ENCODE measurements around the gene AKT1. TPM values are rescaled to one million over a fixed set of nuclear protein-coding genes. Genes with fewer than 3 reads are reported as not detected.

Gene AKT1
- total RNA-seq, 2 experiments from 2014 or later = 131 to 133 TPM

GRCh38 chr14:104757681-104758392 lies 37.7 kb downstream of the AKT1 start:
- DNase-seq = no peak
- Mint-ChIP-seq H3K4me1 (ENCODE audit: low read depth) (peaks cover 22% of the 10 kb centered on the region), H3K27me3 (no peaks in the 10 kb centered on the region), H3K4me3 (no peak overlapping the region), H3K27ac (no peak overlapping the region), H3K9me3 (no peaks in the 10 kb centered on the region), H3K36me3 (peaks cover 39% of the 10 kb centered on the region)
- ChIA-PET POLR2A (no interaction called here), CTCF (interaction anchor here (2.0 kb wide), 1 partner anchor 11 kb away, joined by 7 read pairs; no protein-coding TSS in a partner anchor)
- intact Hi-C loops (cut with micrococcal nuclease) = no loop called here

GRCh38 chr14:104757238-104757585 lies 38.3 kb downstream of the AKT1 start:
- intact Hi-C loops (cut with micrococcal nuclease) = no loop called here
- Mint-ChIP-seq H3K27me3 (no peaks in the 10 kb centered on the region), H3K4me1 (ENCODE audit: low read depth) (peaks cover 22% of the 10 kb centered on the region), H3K9me3 (no peaks in the 10 kb centered on the region), H3K27ac (no peak overlapping the region), H3K4me3 (no peak overlapping the region), H3K36me3 (peaks cover 37% of the 10 kb centered on the region)
- no peak for DNase-seq
- CTCF ChIA-PET = interaction anchor here (2.0 kb wide), 1 partner anchor 12 kb away, joined by 7 read pairs; no protein-coding TSS in a partner anchor
- POLR2A ChIA-PET = no interaction called here

- Mint-ChIP-seq H3K4me3 (no peak overlapping the region), H3K27ac (no peak overlapping the region), H3K27me3 (no peaks in the 10 kb centered on the region), H3K4me1 (ENCODE audit: low read depth) (peaks cover 22% of the 10 kb centered on the region), H3K36me3 (peaks cover 35% of the 10 kb centered on the region), H3K9me3 (no peaks in the 10 kb centered on the region)
- intact Hi-C loops (cut with micrococcal nuclease) = no loop called here
- ChIA-PET CTCF (interaction anchor here (0.5 to 2.0 kb wide), 3 partner anchors 12 to 58 kb away, joined by 3 to 7 read pairs (median 3); no protein-coding TSS in a partner anchor), POLR2A (no interaction called here)
- no peak for DNase-seq
Measured at GRCh38 chr14:104756477-104757237, 38.9 kb downstream of the AKT1 start.

GRCh38 chr14:104755621-104756020 lies 39.9 kb downstream of the AKT1 start:
- Mint-ChIP-seq H3K27me3 (no peaks in the 10 kb centered on the region), H3K36me3 (peaks cover 28% of the 10 kb centered on the region), H3K9me3 (peaks cover 2% of the 10 kb centered on the region), H3K4me3 (no peak overlapping the region), H3K27ac (no peak overlapping the region), H3K4me1 (ENCODE audit: low read depth) (peaks cover 24% of the 10 kb centered on the region)
- intact Hi-C loops (cut with micrococcal nuclease) = no loop called here
- POLR2A ChIA-PET = no interaction called here
- no peak for DNase-seq
- CTCF ChIA-PET = interaction anchor here (0.5 to 5.0 kb wide), 3 partner anchors 12 to 59 kb away, joined by 3 to 47 read pairs (median 3); no protein-coding TSS in a partner anchor

GRCh38 chr14:104754213-104754851 lies 41.2 kb downstream of the AKT1 start:
- CTCF ChIA-PET = interaction anchor here (3.5 to 5.0 kb wide), 2 partner anchors 14 to 72 kb away, joined by 19 to 47 read pairs; no protein-coding TSS in a partner anchor
- no peak for DNase-seq
- H3K36me3 Mint-ChIP-seq = peaks cover 24% of the 10 kb centered on the region
- POLR2A ChIA-PET = interaction anchor here (1.8 to 2.2 kb wide), 2 partner anchors 40 to 76 kb away, joined by 6 to 9 read pairs; no protein-coding TSS in a partner anchor
- H3K4me3 Mint-ChIP-seq = peak overlapping the region; percentile 87
- H3K9me3 Mint-ChIP-seq = peaks cover 2% of the 10 kb centered on the region
- H3K27ac Mint-ChIP-seq = peak overlapping the region; percentile 69
- no peaks in the 10 kb centered on the region for H3K27me3 Mint-ChIP-seq
- intact Hi-C loops (cut with micrococcal nuclease) = loop anchor here (5.0 kb wide), 2 partner anchors 77 to 548 kb away; partner anchors contain the start of gene BRF1
- H3K4me1 Mint-ChIP-seq (ENCODE audit: low read depth) = peaks cover 24% of the 10 kb centered on the region

GRCh38 chr14:104753528-104754212 lies 41.9 kb downstream of the AKT1 start:
- CTCF ChIA-PET = interaction anchor here (1.4 to 5.0 kb wide), 4 partner anchors 11 to 73 kb away, joined by 3 to 47 read pairs (median 11); no protein-coding TSS in a partner anchor
- peaks cover 24% of the 10 kb centered on the region for H3K36me3 Mint-ChIP-seq
- H3K27me3 Mint-ChIP-seq = no peaks in the 10 kb centered on the region
- H3K4me1 Mint-ChIP-seq (ENCODE audit: low read depth) = peaks cover 24% of the 10 kb centered on the region
- POLR2A ChIA-PET = interaction anchor here (1.0 to 2.2 kb wide), 4 partner anchors 11 to 76 kb away, joined by 4 to 9 read pairs (median 6); no protein-coding TSS in a partner anchor
- peak overlapping the region; percentile 69 for H3K27ac Mint-ChIP-seq
- H3K4me3 Mint-ChIP-seq = peak overlapping the region; percentile 87
- peaks cover 2% of the 10 kb centered on the region for H3K9me3 Mint-ChIP-seq
- intact Hi-C loops (cut with micrococcal nuclease) = loop anchor here (2.0 to 5.0 kb wide), 3 partner anchors 76 to 737 kb away; partner anchors contain the start of genes BRF1 and TEDC1
- peak; percentile 26 for DNase-seq

GRCh38 chr14:104752735-104753527 lies 42.6 kb downstream of the AKT1 start, which contains the start of gene SIVA1:
Gene SIVA1 (plus strand): TSS chr14:104753147. CDS start chr14:104753202, 55 bp downstream.
- H3K27me3 Mint-ChIP-seq = no peaks in the 10 kb centered on the region
- H3K9me3 Mint-ChIP-seq = peaks cover 2% of the 10 kb centered on the region
- ChIA-PET CTCF (interaction anchor here (0.6 to 5.0 kb wide), 10 partner anchors 12 to 844 kb away, joined by 3 to 47 read pairs (median 3); no protein-coding TSS in a partner anchor), POLR2A (interaction anchor here (1.0 to 2.2 kb wide), 7 partner anchors 10 to 232 kb away, joined by 3 to 9 read pairs (median 5); no protein-coding TSS in a partner anchor)
- H3K4me3 Mint-ChIP-seq = peak within 1 kb of the TSS; percentile 87
- DNase-seq = peak; percentile 100
- H3K4me1 Mint-ChIP-seq (ENCODE audit: low read depth) = peaks cover 24% of the 10 kb centered on the region
- peaks cover 21% of the 10 kb centered on the region for H3K36me3 Mint-ChIP-seq
- intact Hi-C loops (cut with micrococcal nuclease) = loop anchor here (1.0 to 5.0 kb wide), 6 partner anchors 29 to 738 kb away; partner anchors contain the start of genes ADSS1, BRF1, GPR132 and TEDC1
- H3K27ac Mint-ChIP-seq = peak within 1 kb of the TSS; percentile 80

- POLR2A ChIA-PET = interaction anchor here (1.1 to 2.2 kb wide), 6 partner anchors 27 to 232 kb away, joined by 3 to 9 read pairs (median 5); no protein-coding TSS in a partner anchor
- CTCF ChIA-PET = interaction anchor here (0.6 to 5.0 kb wide), 10 partner anchors 12 to 844 kb away, joined by 3 to 47 read pairs (median 3); no protein-coding TSS in a partner anchor
Measured at GRCh38 chr14:104752423-104752734, 43.2 kb downstream of the AKT1 start.

GRCh38 chr14:104751539-104752422 lies 43.8 kb downstream of the AKT1 start:
- intact Hi-C loops (cut with micrococcal nuclease) = loop anchor here (1.0 to 5.0 kb wide), 6 partner anchors 27 to 739 kb away; partner anchors contain the start of genes ADSS1, BRF1, GPR132 and TEDC1
- ChIA-PET POLR2A (interaction anchor here (1.1 to 2.2 kb wide), 5 partner anchors 26 to 233 kb away, joined by 3 to 9 read pairs (median 5); no protein-coding TSS in a partner anchor), CTCF (interaction anchor here (0.7 to 5.0 kb wide), 11 partner anchors 13 to 312 kb away, joined by 3 to 47 read pairs (median 3); partner anchors contain the start of gene ADSS1)
- Mint-ChIP-seq H3K9me3 (peaks cover 2% of the 10 kb centered on the region), H3K27me3 (no peaks in the 10 kb centered on the region), H3K4me3 (peak overlapping the region; percentile 87), H3K4me1 (ENCODE audit: low read depth) (peaks cover 24% of the 10 kb centered on the region), H3K36me3 (peaks cover 18% of the 10 kb centered on the region), H3K27ac (peak overlapping the region; percentile 80)
- no peak for DNase-seq

More at GRCh38 chr14:104752423-104752734, 43.2 kb downstream of the AKT1 start:
- Mint-ChIP-seq H3K9me3 (peaks cover 2% of the 10 kb centered on the region), H3K36me3 (peaks cover 18% of the 10 kb centered on the region), H3K27me3 (no peaks in the 10 kb centered on the region), H3K4me1 (ENCODE audit: low read depth) (peaks cover 24% of the 10 kb centered on the region), H3K27ac (peak overlapping the region; percentile 80), H3K4me3 (peak overlapping the region; percentile 87)
- intact Hi-C loops (cut with micrococcal nuclease) = loop anchor here (1.0 to 5.0 kb wide), 6 partner anchors 28 to 738 kb away; partner anchors contain the start of genes ADSS1, BRF1, GPR132 and TEDC1
- DNase-seq = no peak
